Epithelial cell of esophagus (primary cell): Measurements from ENCODE around the gene ELL2.
"Not testable (repeated sequence)": the region's sequence is repeated elsewhere in the genome, so short reads cannot be mapped to it uniquely, and the experiment has no call there.

ENCODE experiments used
- DNase-seq: peaks from one replicate; pipeline ENCODE4 v3.0.0; 2010; ENCODE audit warnings: low read depth
- H3K4me3 ChIP-seq: 2 replicates; pipeline ENCODE4 v1.5.1; 2011; ENCODE audit warnings: mild to moderate bottlenecking, low read length, control low read depth
- TF ChIP-seq, protein P1 (sequence below): IDR thresholded peaks from 2 replicates; pipeline ENCODE4 v1.5.1; 2011; ENCODE audit warnings: low read depth, mild to moderate bottlenecking, low read length, control low read depth, inconsistent platforms; ENCODE audit not compliant: insufficient read depth; ENCODE audit errors: missing control alignments

The ELL2 gene

GRCh38 chr5:95871146-95871806 lies 90.4 kb downstream of the ELL2 start:
- H3K4me3 ChIP-seq: no peak overlapping the region
- TF ChIP-seq, protein P1, sequence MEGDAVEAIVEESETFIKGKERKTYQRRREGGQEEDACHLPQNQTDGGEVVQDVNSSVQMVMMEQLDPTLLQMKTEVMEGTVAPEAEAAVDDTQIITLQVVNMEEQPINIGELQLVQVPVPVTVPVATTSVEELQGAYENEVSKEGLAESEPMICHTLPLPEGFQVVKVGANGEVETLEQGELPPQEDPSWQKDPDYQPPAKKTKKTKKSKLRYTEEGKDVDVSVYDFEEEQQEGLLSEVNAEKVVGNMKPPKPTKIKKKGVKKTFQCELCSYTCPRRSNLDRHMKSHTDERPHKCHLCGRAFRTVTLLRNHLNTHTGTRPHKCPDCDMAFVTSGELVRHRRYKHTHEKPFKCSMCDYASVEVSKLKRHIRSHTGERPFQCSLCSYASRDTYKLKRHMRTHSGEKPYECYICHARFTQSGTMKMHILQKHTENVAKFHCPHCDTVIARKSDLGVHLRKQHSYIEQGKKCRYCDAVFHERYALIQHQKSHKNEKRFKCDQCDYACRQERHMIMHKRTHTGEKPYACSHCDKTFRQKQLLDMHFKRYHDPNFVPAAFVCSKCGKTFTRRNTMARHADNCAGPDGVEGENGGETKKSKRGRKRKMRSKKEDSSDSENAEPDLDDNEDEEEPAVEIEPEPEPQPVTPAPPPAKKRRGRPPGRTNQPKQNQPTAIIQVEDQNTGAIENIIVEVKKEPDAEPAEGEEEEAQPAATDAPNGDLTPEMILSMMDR: no peak
- DNase-seq: no peak

GRCh38 chr5:95870105-95870672 lies 91.5 kb downstream of the ELL2 start:
- DNase-seq: peak; percentile 86
- no peak overlapping the region for H3K4me3 ChIP-seq
- TF ChIP-seq, protein P1: no peak

- DNase-seq, H3K4me3 ChIP-seq: not testable (repeated sequence)
Measured at GRCh38 chr5:95869173-95869855, 92.3 kb downstream of the ELL2 start.

DNA sequence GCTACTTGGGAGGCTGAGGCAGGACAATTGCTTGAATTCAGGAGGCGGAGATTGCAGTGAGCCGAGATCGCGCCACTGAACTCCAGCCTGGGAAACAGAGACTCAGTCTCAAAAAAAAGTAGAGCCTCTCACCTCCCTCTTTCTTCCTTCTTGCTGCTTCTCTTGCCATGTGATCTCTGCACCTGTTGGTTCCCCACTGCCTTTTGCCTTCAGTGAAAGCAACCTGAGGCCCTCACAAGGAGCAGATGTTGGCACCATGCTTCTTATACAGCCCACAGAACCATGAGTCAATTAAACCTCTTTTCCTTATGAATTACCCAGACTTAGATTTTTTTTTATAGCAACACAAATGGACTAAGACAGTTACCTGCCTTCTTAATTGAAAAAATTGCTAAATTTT lies 93.5 kb downstream of the ELL2 start:
- H3K4me3 ChIP-seq: no peak overlapping the region
- no peak for DNase-seq
- TF ChIP-seq, protein P1: no peak

GRCh38 chr5:95866435-95867040 lies 95.1 kb downstream of the ELL2 start:
- peak; percentile 59 for DNase-seq
- TF ChIP-seq, protein P1: no peak
- no peak overlapping the region for H3K4me3 ChIP-seq

- DNase-seq: peak; percentile 49
- TF ChIP-seq, protein P1: no peak
- no peak overlapping the region for H3K4me3 ChIP-seq
Measured at GRCh38 chr5:95864944-95865504, 96.6 kb downstream of the ELL2 start.

DNA sequence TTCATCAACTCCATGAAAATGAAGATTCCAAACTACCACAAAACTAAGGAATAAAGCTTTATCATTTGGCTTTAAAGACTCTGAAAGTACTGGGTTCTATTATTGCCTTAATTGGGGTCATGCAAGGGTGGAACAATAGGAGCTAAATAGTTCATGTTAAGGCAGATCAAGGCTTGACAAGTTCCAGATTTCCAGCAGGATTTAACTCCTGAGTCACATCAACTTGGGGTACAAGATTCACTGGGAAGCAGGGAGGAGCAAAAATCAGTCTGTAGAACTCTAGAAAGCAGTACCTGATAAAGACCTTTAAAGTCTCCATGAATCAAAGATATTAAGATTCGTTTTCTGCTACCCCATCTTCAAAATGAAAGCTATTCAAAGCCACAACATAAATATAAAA lies 97.2 kb downstream of the ELL2 start:
- TF ChIP-seq, protein P1: no peak
- DNase-seq: peak; percentile 51
- H3K4me3 ChIP-seq: no peak overlapping the region
